HEK293 (cell line): Measurements from ENCODE around the gene OR5AU1.

Experiments
- GLIS1 ChIP-seq: fragments of 450-650 bp; formaldehyde crosslinking; IDR thresholded peaks from 2 replicates; pipeline ENCODE4 v1.5.1; 2016; ENCODE audit warnings: missing biosample characterization, missing genetic modification characterization
- HOXC10 ChIP-seq: sonication (generic); formaldehyde crosslinking; IDR thresholded peaks from 2 replicates; pipeline ENCODE4 v1.8.1; 2023; ENCODE audit warnings: mild to moderate bottlenecking, missing genetic modification reagents
- MZF1 ChIP-seq: fragments of 450-650 bp; formaldehyde crosslinking; IDR thresholded peaks from 2 replicates; pipeline ENCODE4 v1.5.1; 2017; ENCODE audit warnings: missing biosample characterization, missing genetic modification characterization, borderline replicate concordance
- ZFP3 ChIP-seq: fragments of 450-650 bp; formaldehyde crosslinking; IDR thresholded peaks from 2 replicates; pipeline ENCODE4 v1.5.1; 2016; ENCODE audit warnings: low read depth, missing biosample characterization, missing genetic modification characterization
- ZIC2 ChIP-seq: fragments of 450-650 bp; formaldehyde crosslinking; IDR thresholded peaks from 2 replicates; pipeline ENCODE4 v1.5.1; 2016; ENCODE audit warnings: missing biosample characterization, missing genetic modification characterization
- ZNF146 ChIP-seq: fragments of 450-650 bp; formaldehyde crosslinking; IDR thresholded peaks from 2 replicates; pipeline ENCODE4 v1.5.1; 2016; ENCODE audit warnings: missing biosample characterization, missing genetic modification characterization
- ZNF16 ChIP-seq: fragments of 450-650 bp; formaldehyde crosslinking; IDR thresholded peaks from 2 replicates; pipeline ENCODE4 v1.5.1; 2016; ENCODE audit warnings: low read depth, missing biosample characterization, missing genetic modification characterization
- ZNF214 ChIP-seq: fragments of 450-650 bp; formaldehyde crosslinking; IDR thresholded peaks from 2 replicates; pipeline ENCODE4 v1.5.1; 2017; ENCODE audit warnings: missing biosample characterization, mild to moderate bottlenecking, missing genetic modification characterization, borderline replicate concordance
- ZNF391 ChIP-seq: fragments of 450-650 bp; formaldehyde crosslinking; IDR thresholded peaks from 2 replicates; pipeline ENCODE4 v1.5.1; 2016; ENCODE audit warnings: low read depth, missing biosample characterization, missing genetic modification characterization, borderline replicate concordance
- ZNF48 ChIP-seq: fragments of 450-650 bp; formaldehyde crosslinking; IDR thresholded peaks from 2 replicates; pipeline ENCODE4 v1.5.1; 2016; ENCODE audit warnings: missing biosample characterization, missing genetic modification characterization
- ZNF514 ChIP-seq: fragments of 450-650 bp; formaldehyde crosslinking; IDR thresholded peaks from 2 replicates; pipeline ENCODE4 v1.5.1; 2016; ENCODE audit warnings: missing biosample characterization, missing genetic modification characterization
- ZNF548 ChIP-seq: fragments of 450-650 bp; formaldehyde crosslinking; IDR thresholded peaks from 2 replicates; pipeline ENCODE4 v1.5.1; 2016; ENCODE audit warnings: missing biosample characterization, missing genetic modification characterization
- ZNF571 ChIP-seq: fragments of 450-650 bp; formaldehyde crosslinking; IDR thresholded peaks from 2 replicates; pipeline ENCODE4 v1.5.0; 2017; ENCODE audit warnings: missing biosample characterization, missing genetic modification characterization
- ZNF585B ChIP-seq: fragments of 450-650 bp; formaldehyde crosslinking; IDR thresholded peaks from 2 replicates; pipeline ENCODE4 v1.5.1; 2016; ENCODE audit warnings: missing biosample characterization, missing genetic modification characterization
- ZNF626 ChIP-seq: fragments of 450-650 bp; sonication (Bioruptor Pico); formaldehyde crosslinking; IDR thresholded peaks from 2 replicates; pipeline ENCODE4 v1.5.1; 2018; ENCODE audit warnings: missing biosample characterization, missing genetic modification characterization, inconsistent platforms
- ZNF677 ChIP-seq: fragments of 450-650 bp; IDR thresholded peaks from 2 replicates; pipeline ENCODE4 v1.5.0; 2018; ENCODE audit warnings: missing biosample characterization, mild to moderate bottlenecking, missing genetic modification characterization, moderate library complexity
- ZNF747 ChIP-seq: fragments of 450-650 bp; formaldehyde crosslinking; IDR thresholded peaks from 2 replicates; pipeline ENCODE4 v1.5.1; 2016; ENCODE audit warnings: missing biosample characterization, missing genetic modification characterization
- ZNF776 ChIP-seq: fragments of 450-650 bp; formaldehyde crosslinking; IDR thresholded peaks from 2 replicates; pipeline ENCODE4 v1.5.0; 2017; ENCODE audit warnings: missing biosample characterization, missing genetic modification characterization, borderline replicate concordance
- ZNF777 ChIP-seq: fragments of 450-650 bp; formaldehyde crosslinking; IDR thresholded peaks from 2 replicates; pipeline ENCODE4 v1.5.1; 2017; ENCODE audit warnings: missing biosample characterization, missing genetic modification characterization, borderline replicate concordance
- TF ChIP-seq, protein P1 (sequence below): fragments of 450-650 bp; formaldehyde crosslinking; IDR thresholded peaks from 2 replicates; pipeline ENCODE4 v1.5.1; 2016; ENCODE audit warnings: missing biosample characterization, missing genetic modification characterization
- TF ChIP-seq, protein P2 (sequence below): fragments of 450-650 bp; formaldehyde crosslinking; IDR thresholded peaks from 2 replicates; pipeline ENCODE4 v1.5.1; 2016; ENCODE audit warnings: missing biosample characterization, missing genetic modification characterization, borderline replicate concordance
- TF ChIP-seq, protein P3 (sequence below): fragments of 450-650 bp; formaldehyde crosslinking; IDR thresholded peaks from 2 replicates; pipeline ENCODE4 v1.5.1; 2016; ENCODE audit warnings: missing biosample characterization, missing genetic modification characterization
- TF ChIP-seq, protein P4 (sequence below): fragments of 450-650 bp; formaldehyde crosslinking; IDR thresholded peaks from 2 replicates; pipeline ENCODE4 v1.5.1; 2016; ENCODE audit warnings: missing biosample characterization, missing genetic modification characterization

The OR5AU1 gene

DNA sequence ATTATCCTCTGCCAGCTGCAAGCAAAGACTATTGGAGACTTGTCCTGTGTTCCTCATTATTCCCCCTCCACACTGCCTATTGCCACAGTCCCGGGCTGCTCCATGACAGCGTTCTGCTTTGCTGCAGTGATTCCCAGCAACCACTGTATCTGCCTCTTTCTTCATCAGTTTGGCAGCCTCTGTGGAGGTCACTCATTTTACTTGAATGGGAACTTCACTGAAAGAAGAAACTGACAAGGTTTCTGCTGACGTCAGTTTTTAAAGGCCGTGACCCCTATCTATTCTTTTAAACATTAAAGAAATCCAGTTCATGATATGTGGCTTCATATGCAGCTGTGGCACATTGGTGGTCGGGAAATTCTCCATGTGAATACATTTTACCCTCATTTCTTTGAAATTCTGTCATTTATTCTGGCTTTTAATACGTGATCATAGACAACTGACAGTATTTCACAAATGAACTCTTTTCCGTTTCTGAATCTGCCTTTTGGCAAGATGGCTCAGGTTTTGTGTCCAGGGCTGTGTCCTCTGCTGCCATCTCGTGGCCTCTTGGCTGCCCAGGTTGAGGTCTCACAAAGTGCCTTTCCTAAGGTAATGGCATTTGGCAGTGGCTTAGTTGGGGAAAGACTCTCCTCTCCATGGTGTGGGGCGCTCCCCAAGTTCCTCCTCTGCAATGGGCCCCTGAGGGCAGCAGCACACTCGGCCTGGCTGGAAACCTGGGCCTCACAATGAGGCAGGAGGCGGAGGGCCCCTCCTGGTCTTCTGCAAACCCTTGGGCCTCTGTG is 49.2 kb downstream of the OR5AU1 start (continued):
- TF ChIP-seq, protein P1, sequence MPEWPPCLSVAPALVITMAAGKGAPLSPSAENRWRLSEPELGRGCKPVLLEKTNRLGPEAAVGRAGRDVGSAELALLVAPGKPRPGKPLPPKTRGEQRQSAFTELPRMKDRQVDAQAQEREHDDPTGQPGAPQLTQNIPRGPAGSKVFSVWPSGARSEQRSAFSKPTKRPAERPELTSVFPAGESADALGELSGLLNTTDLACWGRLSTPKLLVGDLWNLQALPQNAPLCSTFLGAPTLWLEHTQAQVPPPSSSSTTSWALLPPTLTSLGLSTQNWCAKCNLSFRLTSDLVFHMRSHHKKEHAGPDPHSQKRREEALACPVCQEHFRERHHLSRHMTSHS (tag by site-specific recombination), result no peak
- TF ChIP-seq, protein P2, sequence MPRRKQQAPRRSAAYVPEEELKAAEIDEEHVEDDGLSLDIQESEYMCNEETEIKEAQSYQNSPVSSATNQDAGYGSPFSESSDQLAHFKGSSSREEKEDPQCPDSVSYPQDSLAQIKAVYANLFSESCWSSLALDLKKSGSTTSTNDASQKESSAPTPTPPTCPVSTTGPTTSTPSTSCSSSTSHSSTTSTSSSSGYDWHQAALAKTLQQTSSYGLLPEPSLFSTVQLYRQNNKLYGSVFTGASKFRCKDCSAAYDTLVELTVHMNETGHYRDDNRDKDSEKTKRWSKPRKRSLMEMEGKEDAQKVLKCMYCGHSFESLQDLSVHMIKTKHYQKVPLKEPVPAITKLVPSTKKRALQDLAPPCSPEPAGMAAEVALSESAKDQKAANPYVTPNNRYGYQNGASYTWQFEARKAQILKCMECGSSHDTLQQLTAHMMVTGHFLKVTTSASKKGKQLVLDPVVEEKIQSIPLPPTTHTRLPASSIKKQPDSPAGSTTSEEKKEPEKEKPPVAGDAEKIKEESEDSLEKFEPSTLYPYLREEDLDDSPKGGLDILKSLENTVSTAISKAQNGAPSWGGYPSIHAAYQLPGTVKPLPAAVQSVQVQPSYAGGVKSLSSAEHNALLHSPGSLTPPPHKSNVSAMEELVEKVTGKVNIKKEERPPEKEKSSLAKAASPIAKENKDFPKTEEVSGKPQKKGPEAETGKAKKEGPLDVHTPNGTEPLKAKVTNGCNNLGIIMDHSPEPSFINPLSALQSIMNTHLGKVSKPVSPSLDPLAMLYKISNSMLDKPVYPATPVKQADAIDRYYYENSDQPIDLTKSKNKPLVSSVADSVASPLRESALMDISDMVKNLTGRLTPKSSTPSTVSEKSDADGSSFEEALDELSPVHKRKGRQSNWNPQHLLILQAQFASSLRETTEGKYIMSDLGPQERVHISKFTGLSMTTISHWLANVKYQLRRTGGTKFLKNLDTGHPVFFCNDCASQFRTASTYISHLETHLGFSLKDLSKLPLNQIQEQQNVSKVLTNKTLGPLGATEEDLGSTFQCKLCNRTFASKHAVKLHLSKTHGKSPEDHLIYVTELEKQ, result no peak
- no peak for TF ChIP-seq MZF1 (tag by site-specific recombination)
- no peak for TF ChIP-seq ZNF585B (tag by site-specific recombination)
- no peak for TF ChIP-seq ZNF571 (tag by site-specific recombination)
- TF ChIP-seq ZNF677 (tag by site-specific recombination), result no peak
- no peak for TF ChIP-seq ZIC2 (tag by site-specific recombination)
- TF ChIP-seq ZNF777 (tag by site-specific recombination), result no peak
- no peak for TF ChIP-seq ZNF214 (tag by site-specific recombination)
- no peak for TF ChIP-seq ZNF548 (tag by site-specific recombination)
- no peak for TF ChIP-seq HOXC10 (CRISPR knock-in tag)
- TF ChIP-seq ZNF16 (tag by site-specific recombination), result no peak
- TF ChIP-seq, protein P3, sequence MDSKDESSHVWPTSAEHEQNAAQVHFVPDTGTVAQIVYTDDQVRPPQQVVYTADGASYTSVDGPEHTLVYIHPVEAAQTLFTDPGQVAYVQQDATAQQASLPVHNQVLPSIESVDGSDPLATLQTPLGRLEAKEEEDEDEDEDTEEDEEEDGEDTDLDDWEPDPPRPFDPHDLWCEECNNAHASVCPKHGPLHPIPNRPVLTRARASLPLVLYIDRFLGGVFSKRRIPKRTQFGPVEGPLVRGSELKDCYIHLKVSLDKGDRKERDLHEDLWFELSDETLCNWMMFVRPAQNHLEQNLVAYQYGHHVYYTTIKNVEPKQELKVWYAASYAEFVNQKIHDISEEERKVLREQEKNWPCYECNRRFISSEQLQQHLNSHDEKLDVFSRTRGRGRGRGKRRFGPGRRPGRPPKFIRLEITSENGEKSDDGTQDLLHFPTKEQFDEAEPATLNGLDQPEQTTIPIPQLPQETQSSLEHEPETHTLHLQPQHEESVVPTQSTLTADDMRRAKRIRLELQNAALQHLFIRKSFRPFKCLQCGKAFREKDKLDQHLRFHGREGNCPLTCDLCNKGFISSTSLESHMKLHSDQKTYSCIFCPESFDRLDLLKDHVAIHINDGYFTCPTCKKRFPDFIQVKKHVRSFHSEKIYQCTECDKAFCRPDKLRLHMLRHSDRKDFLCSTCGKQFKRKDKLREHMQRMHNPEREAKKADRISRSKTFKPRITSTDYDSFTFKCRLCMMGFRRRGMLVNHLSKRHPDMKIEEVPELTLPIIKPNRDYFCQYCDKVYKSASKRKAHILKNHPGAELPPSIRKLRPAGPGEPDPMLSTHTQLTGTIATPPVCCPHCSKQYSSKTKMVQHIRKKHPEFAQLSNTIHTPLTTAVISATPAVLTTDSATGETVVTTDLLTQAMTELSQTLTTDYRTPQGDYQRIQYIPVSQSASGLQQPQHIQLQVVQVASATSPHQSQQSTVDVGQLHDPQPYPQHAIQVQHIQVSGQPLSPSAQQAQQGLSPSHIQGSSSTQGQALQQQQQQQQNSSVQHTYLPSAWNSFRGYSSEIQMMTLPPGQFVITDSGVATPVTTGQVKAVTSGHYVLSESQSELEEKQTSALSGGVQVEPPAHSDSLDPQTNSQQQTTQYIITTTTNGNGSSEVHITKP (tag by site-specific recombination), result peak; percentile 44; the same call in 1 of the 2 replicates
- TF ChIP-seq, protein P4, sequence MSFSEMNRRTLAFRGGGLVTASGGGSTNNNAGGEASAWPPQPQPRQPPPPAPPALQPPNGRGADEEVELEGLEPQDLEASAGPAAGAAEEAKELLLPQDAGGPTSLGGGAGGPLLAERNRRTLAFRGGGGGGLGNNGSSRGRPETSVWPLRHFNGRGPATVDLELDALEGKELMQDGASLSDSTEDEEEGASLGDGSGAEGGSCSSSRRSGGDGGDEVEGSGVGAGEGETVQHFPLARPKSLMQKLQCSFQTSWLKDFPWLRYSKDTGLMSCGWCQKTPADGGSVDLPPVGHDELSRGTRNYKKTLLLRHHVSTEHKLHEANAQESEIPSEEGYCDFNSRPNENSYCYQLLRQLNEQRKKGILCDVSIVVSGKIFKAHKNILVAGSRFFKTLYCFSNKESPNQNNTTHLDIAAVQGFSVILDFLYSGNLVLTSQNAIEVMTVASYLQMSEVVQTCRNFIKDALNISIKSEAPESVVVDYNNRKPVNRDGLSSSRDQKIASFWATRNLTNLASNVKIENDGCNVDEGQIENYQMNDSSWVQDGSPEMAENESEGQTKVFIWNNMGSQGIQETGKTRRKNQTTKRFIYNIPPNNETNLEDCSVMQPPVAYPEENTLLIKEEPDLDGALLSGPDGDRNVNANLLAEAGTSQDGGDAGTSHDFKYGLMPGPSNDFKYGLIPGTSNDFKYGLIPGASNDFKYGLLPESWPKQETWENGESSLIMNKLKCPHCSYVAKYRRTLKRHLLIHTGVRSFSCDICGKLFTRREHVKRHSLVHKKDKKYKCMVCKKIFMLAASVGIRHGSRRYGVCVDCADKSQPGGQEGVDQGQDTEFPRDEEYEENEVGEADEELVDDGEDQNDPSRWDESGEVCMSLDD (tag by site-specific recombination), result no peak
- TF ChIP-seq ZNF626 (tag by site-specific recombination), result no peak
- 0 out of 2 replicates have a peak, but pooled peaks have one; percentile 26 for TF ChIP-seq GLIS1 (tag by site-specific recombination)
- no peak for TF ChIP-seq ZNF747 (tag by site-specific recombination)
- no peak for TF ChIP-seq ZNF391 (tag by site-specific recombination)
- no peak for TF ChIP-seq ZNF146 (tag by site-specific recombination)
- TF ChIP-seq ZNF776 (tag by site-specific recombination), result no peak
- no peak for TF ChIP-seq ZNF48
- TF ChIP-seq ZNF514 (tag by site-specific recombination), result no peak
- no peak for TF ChIP-seq ZFP3
